Right lobe of liver (tissue), 6 donors: ENCODE measurements around the gene PPT1. TPM values are rescaled to one million over a fixed set of nuclear protein-coding genes. Genes with fewer than 3 reads are reported as not detected.

Source experiments
- ATAC-seq, 4 donors: fragments of 200-7000 bp; cut with Tn5 transposase; one replicate each; pipeline ENCODE4 v1.9.1; 2020; ENCODE audit warnings: mild to moderate bottlenecking in 4 of 4, moderate library complexity in 4 of 4
- DNase-seq, 3 donors: peaks; one replicate each; pipeline ENCODE4 v3.0.0-alpha.2; 2020
- H3K27ac ChIP-seq, 3 donors: fragments of 200-600 bp; one replicate each; pipeline ENCODE4 v1.8.0; 2022
- H3K27me3 ChIP-seq, 2 donors: fragments of 200-600 bp; one replicate each; pipeline ENCODE4 v1.8.0; 2022
- H3K36me3 ChIP-seq, 4 donors: fragments of 200-600 bp; sonication (generic) in 1 of 4; one replicate each; pipeline versions ENCODE4 v1.5.1 to v1.8.0; 2017 to 2022; ENCODE audit warnings: control low read depth in 1 of 4
- H3K4me1 ChIP-seq, 4 donors: fragments of 200-600 bp; sonication (generic) in 1 of 4; one replicate each; pipeline versions ENCODE4 v1.5.1 to v1.8.0; 2017 to 2022; ENCODE audit warnings: control low read depth in 1 of 4
- H3K4me3 ChIP-seq, 3 donors: fragments of 200-600 bp; one replicate each; pipeline ENCODE4 v1.8.0; 2022
- H3K9me3 ChIP-seq, 4 donors: fragments of 200-600 bp; sonication (generic) in 1 of 4; one replicate each; pipeline versions ENCODE4 v1.5.1 to v1.8.0; 2017 to 2022; ENCODE audit warnings: control low read depth in 1 of 4
- POLR2A ChIP-seq: fragments of 450-650 bp; IDR thresholded peaks from one replicate; pipeline ENCODE4 v1.6.1; 2017; ENCODE audit warnings: antibody characterized with exemption, mild to moderate bottlenecking
- WGBS: methylation state at CpG from one replicate; pipeline ENCODE4 v1.1.6; 2018; ENCODE audit warnings: low coverage, low lambda C conversion rate; ENCODE audit not compliant: insufficient coverage; ENCODE audit errors: missing lambda C conversion rate; 5-methylcytosine and 5-hydroxymethylcytosine counted together
- intact Hi-C, 2 donors: fragments of 100-400 bp; cut with DNase I; formaldehyde crosslinking; loops; one replicate each; pipeline versions ENCODE4 v1.11.2 to v1.14.1; 2022
- total RNA-seq, 6 experiments: library from RNA; depleted of rRNA in 2 of 6; stranded (reverse); fragments of >200 nt in 2 of 6; fragmentation: NEBNext Ultra II Directional in 3 of 6; extraction: Animal tissue kit (Norgen Biotek cat#: 25700) in 3 of 6; gene quantifications; one replicate each; pipeline versions ENCODE4 v1.1.0 to v1.2.4, GENCODE V29; 2016 to 2023
- TF ChIP-seq, protein P1 (sequence below), 4 donors: fragments of 200-600 bp in 3 of 4; fragments of 450-650 bp in 1 of 4; IDR thresholded peaks; one replicate each; pipeline versions ENCODE4 v1.5.1 to v1.8.0; 2016 to 2022; ENCODE audit warnings: antibody characterized with exemption in 4 of 4, mild to moderate bottlenecking in 2 of 4
- donor health status: DM: no; HTN: yes; CAD: no.
- donor health status: DM: no; HTN: no; CAD: no.
- donor health status: DM: no; HTN: no; CAD: no.
- donor health status: DM: no; HTN: yes; CAD: no.
- donor health status: DM: no; HTN: yes; CAD: no.

PPT1 gene
- total RNA-seq, 6 experiments from 2014 or later: 16.5 to 47.8 (median 33.1) TPM

GRCh38 chr1:40133839-40134238 is 36.8 kb upstream of the PPT1 start:
- no peak overlapping the region for H3K27ac ChIP-seq
- no peak for TF ChIP-seq POLR2A
- TF ChIP-seq, protein P1, sequence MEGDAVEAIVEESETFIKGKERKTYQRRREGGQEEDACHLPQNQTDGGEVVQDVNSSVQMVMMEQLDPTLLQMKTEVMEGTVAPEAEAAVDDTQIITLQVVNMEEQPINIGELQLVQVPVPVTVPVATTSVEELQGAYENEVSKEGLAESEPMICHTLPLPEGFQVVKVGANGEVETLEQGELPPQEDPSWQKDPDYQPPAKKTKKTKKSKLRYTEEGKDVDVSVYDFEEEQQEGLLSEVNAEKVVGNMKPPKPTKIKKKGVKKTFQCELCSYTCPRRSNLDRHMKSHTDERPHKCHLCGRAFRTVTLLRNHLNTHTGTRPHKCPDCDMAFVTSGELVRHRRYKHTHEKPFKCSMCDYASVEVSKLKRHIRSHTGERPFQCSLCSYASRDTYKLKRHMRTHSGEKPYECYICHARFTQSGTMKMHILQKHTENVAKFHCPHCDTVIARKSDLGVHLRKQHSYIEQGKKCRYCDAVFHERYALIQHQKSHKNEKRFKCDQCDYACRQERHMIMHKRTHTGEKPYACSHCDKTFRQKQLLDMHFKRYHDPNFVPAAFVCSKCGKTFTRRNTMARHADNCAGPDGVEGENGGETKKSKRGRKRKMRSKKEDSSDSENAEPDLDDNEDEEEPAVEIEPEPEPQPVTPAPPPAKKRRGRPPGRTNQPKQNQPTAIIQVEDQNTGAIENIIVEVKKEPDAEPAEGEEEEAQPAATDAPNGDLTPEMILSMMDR (IDR thresholded peaks at IDR 0.05): no peak
- no peak for ATAC-seq
- intact Hi-C loops: no loop called here
- no peak for DNase-seq
- peaks cover 0 to 5% (median 0%) of the 10 kb centered on the region in 4 donors for H3K4me1 ChIP-seq
- no peaks in the 10 kb centered on the region for H3K9me3 ChIP-seq
- 20% methylated on average over 2 of the region's 2 CpGs for WGBS
- H3K4me3 ChIP-seq: no peak overlapping the region
- H3K27me3 ChIP-seq: peaks cover 0 to 8% of the 10 kb centered on the region in 2 donors
- H3K36me3 ChIP-seq: no peaks in the 10 kb centered on the region

DNA sequence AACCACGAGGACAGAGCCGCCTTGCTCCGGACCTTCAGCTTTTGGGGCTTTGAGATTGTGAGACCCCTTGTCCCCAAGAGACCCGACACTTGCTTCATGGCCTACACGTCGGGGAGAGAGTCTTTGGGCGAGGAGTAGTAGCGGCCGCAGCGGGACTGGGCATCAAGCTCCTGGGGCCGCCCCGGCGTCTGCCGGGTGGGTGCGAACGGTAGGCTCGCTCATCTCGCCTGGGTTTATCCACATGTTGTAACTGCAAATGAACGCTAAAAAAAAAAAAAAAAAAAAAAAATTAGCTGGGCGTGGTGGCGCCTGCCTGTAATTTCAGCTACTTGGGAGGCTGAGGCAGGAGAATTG is 36.2 kb upstream of the PPT1 start:
- Histone ChIP-seq H3K4me1 (peaks cover 0 to 5% (median 0%) of the 10 kb centered on the region in 4 donors), H3K36me3 (no peaks in the 10 kb centered on the region), H3K4me3 (no peak overlapping the region), H3K9me3 (no peaks in the 10 kb centered on the region), H3K27ac (no peak overlapping the region), H3K27me3 (peaks cover 0 to 8% of the 10 kb centered on the region in 2 donors)
- no peak for DNase-seq
- intact Hi-C loops: no loop called here
- no peak for TF ChIP-seq POLR2A
- TF ChIP-seq, protein P1 (IDR thresholded peaks at IDR 0.05): no peak
- WGBS: 61% methylated on average over 8 of the region's 21 CpGs
- no peak for ATAC-seq

- intact Hi-C loops: no loop called here
- WGBS: 38% methylated on average over 21 of the region's 44 CpGs
- TF ChIP-seq, protein P1 (IDR thresholded peaks at IDR 0.05): no peak
- no peak for TF ChIP-seq POLR2A
- no peaks in the 10 kb centered on the region for H3K9me3 ChIP-seq
- no peak overlapping the region for H3K4me3 ChIP-seq
- H3K27ac ChIP-seq: no peak overlapping the region
- no peak for DNase-seq
- peak in 1 of 4 donors; percentile 20 for ATAC-seq
- peaks cover 0 to 5% (median 0%) of the 10 kb centered on the region in 4 donors for H3K4me1 ChIP-seq
- peaks cover 0 to 8% of the 10 kb centered on the region in 2 donors for H3K27me3 ChIP-seq
- no peaks in the 10 kb centered on the region for H3K36me3 ChIP-seq
Measured at GRCh38 chr1:40132383-40133311, 35.6 kb upstream of the PPT1 start.

GRCh38 chr1:40130892-40131291 is 33.8 kb upstream of the PPT1 start:
- H3K4me1 ChIP-seq: peaks cover 0 to 5% (median 0%) of the 10 kb centered on the region in 4 donors
- H3K9me3 ChIP-seq: no peaks in the 10 kb centered on the region
- H3K27me3 ChIP-seq: peaks cover 0 to 8% of the 10 kb centered on the region in 2 donors
- TF ChIP-seq, protein P1 (IDR thresholded peaks at IDR 0.05): no peak
- no peak for TF ChIP-seq POLR2A
- DNase-seq: no peak
- intact Hi-C loops: no loop called here
- no peaks in the 10 kb centered on the region for H3K36me3 ChIP-seq
- H3K27ac ChIP-seq: no peak overlapping the region
- no peak for ATAC-seq
- no peak overlapping the region for H3K4me3 ChIP-seq
- WGBS: 21% methylated on average over 2 of the region's 2 CpGs
